Erythroblast (primary cell): ENCODE results near the gene SH2D7.
A peak's percentile ranks its signal among the peaks of the same experiment; 100 is the strongest.

Experiments
- GATA1 ChIP-seq: IDR thresholded peaks from 2 replicates; pipeline ENCODE4 v1.6.1; 2011; ENCODE audit warnings: low read depth, mild to moderate bottlenecking, control low read depth, low read length, moderate library complexity
- POLR2A ChIP-seq: IDR thresholded peaks from 2 replicates; pipeline ENCODE4 v1.6.1; 2011; ENCODE audit warnings: mild to moderate bottlenecking, low read length

DNA sequence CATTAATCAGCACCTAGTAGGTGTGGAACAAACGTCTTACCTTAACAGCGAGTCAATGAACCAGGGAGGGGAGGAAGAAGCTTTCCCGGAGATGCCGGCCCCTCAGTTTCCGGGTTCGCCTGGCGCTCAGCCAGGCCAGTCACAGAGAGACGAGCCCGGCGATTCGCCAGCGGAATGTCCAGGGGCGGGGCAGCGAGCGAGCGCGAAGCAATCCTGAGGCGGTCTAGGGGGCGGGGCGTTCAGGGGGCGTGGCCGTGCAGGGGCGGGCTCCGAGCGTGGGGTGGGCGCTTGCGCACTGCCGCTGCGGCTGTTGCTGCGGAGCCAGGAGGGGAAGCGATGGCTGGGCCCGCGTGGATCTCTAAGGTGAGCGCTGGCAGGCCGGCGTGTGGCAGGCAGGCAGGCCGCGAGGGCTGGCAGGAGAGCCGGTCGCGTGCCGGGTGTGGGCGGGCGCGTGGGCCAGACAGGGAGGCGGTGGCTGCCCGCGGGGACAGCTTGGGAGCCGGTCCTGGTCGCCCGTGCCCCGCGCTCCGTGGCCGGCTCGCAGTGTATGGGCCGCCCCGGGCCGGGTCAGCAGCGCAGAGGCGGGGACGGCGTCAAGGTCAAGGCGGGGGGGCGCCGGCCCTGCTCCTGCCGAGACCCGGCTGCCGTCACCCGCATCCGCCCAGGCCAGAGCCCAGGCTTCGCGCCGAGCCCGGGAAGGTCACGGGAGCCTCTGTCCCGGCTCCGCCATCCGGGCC is 56.9 kb downstream of the SH2D7 start, which contains the start of gene IDH3A:
- peak; percentile 65 for TF ChIP-seq POLR2A
- no peak for TF ChIP-seq GATA1
